HepG2 (cell line): ENCODE data around the gene DDO. TPM values are rescaled to one million over a fixed set of nuclear protein-coding genes. Genes with fewer than 3 reads are reported as not detected.

Experiments
- GATAD2A ChIP-seq: IDR thresholded peaks from 2 replicates; pipeline ENCODE4 v1.6.1; 2016
- HDAC1 ChIP-seq: sonication (generic); formaldehyde crosslinking; IDR thresholded peaks from 2 replicates; pipeline ENCODE4 v1.5.1; 2020; ENCODE audit warnings: mild to moderate bottlenecking, missing genetic modification reagents
- HNRNPL ChIP-seq: fragments of 200-400 bp; formaldehyde crosslinking; IDR thresholded peaks from 2 replicates; pipeline ENCODE4 v1.6.1; 2017; ENCODE audit warnings: mild to moderate bottlenecking, low read depth, low read length
- JARID2 ChIP-seq: sonication (generic); formaldehyde crosslinking; IDR thresholded peaks from 2 replicates; pipeline ENCODE4 v1.8.1; 2023; ENCODE audit warnings: missing genetic modification reagents, inconsistent platforms; ENCODE audit not compliant: insufficient replicate concordance
- KDM4B ChIP-seq: sonication (generic); formaldehyde crosslinking; IDR thresholded peaks from 2 replicates; pipeline ENCODE4 v1.4.0; 2020; ENCODE audit warnings: missing genetic modification reagents
- NPAS2 ChIP-seq: sonication (generic); formaldehyde crosslinking; IDR thresholded peaks from 2 replicates; pipeline ENCODE4 v1.8.0; 2022; ENCODE audit warnings: mild to moderate bottlenecking, missing genetic modification reagents, borderline replicate concordance
- NR2F1 ChIP-seq, 2 experiments: fragments of 450-650 bp in 1 of 2; formaldehyde crosslinking in 1 of 2; IDR thresholded peaks; 2 replicates each; pipeline versions ENCODE4 v1.5.0 to v1.6.1; 2016 to 2020; ENCODE audit warnings: mild to moderate bottlenecking in 1 of 2, missing compliant biosample characterization in 1 of 2, missing genetic modification reagents in 1 of 2, moderate library complexity in 1 of 2
- PLSCR1 ChIP-seq: sonication (generic); formaldehyde crosslinking; IDR thresholded peaks from 2 replicates; pipeline ENCODE4 v1.5.0; 2020; ENCODE audit warnings: missing genetic modification reagents, mild to moderate bottlenecking, borderline replicate concordance
- SALL2 ChIP-seq: sonication (generic); formaldehyde crosslinking; IDR thresholded peaks from 2 replicates; pipeline ENCODE4 v1.8.1; 2023; ENCODE audit warnings: mild to moderate bottlenecking, missing genetic modification reagents, inconsistent platforms
- SOX6 ChIP-seq, 2 experiments: fragments of 450-650 bp in 1 of 2; sonication (generic) in 1 of 2; formaldehyde crosslinking in 1 of 2; IDR thresholded peaks; 2 replicates each; pipeline versions ENCODE4 v1.4.0 to v1.6.1; 2017 to 2020; ENCODE audit warnings: antibody characterized with exemption in 1 of 2, mild to moderate bottlenecking in 1 of 2, missing genetic modification reagents in 1 of 2
- TAF15 ChIP-seq: fragments of 200-400 bp; formaldehyde crosslinking; IDR thresholded peaks from one replicate; pipeline ENCODE4 v1.6.1; 2018; ENCODE audit warnings: mild to moderate bottlenecking, low read depth, low read length; ENCODE audit not compliant: poor library complexity, severe bottlenecking
- TCF7 ChIP-seq: sonication (generic); IDR thresholded peaks from 2 replicates; pipeline ENCODE4 v1.6.1; 2016; ENCODE audit warnings: antibody characterized with exemption, low read depth
- ZNF180 ChIP-seq: sonication (generic); formaldehyde crosslinking; IDR thresholded peaks from 2 replicates; pipeline ENCODE4 v1.4.0; 2020; ENCODE audit warnings: low read depth, missing genetic modification reagents, borderline replicate concordance
- ZNF264 ChIP-seq: sonication (generic); formaldehyde crosslinking; IDR thresholded peaks from 2 replicates; pipeline ENCODE4 v1.4.0; 2020; ENCODE audit warnings: missing genetic modification reagents
- ZNF576 ChIP-seq: sonication (generic); formaldehyde crosslinking; IDR thresholded peaks from 2 replicates; pipeline ENCODE4 v1.4.0; 2020; ENCODE audit warnings: mild to moderate bottlenecking, missing genetic modification reagents
- ZNF770 ChIP-seq: sonication (generic); formaldehyde crosslinking; IDR thresholded peaks from 2 replicates; pipeline ENCODE4 v1.5.0; 2020; ENCODE audit warnings: mild to moderate bottlenecking, missing genetic modification reagents
- ZNF839 ChIP-seq: sonication (generic); formaldehyde crosslinking; IDR thresholded peaks from 2 replicates; pipeline ENCODE4 v1.4.0; 2020; ENCODE audit warnings: missing genetic modification reagents, mild to moderate bottlenecking, borderline replicate concordance
- polyA plus RNA-seq, 8 experiments: library from polyadenylated mRNA; depleted of rRNA in 3 of 8; stranded (reverse) in 7 of 8; unstranded in 1 of 8; fragments of >200 nt; fragmentation: Illumina TruSeq in 4 of 8; extraction: Trizol in 4 of 8; gene quantifications; 2 replicates each; pipeline versions ENCODE4 v1.2.1 to v1.2.3, GENCODE V29; 2011 to 2016; ENCODE audit warnings: low read depth in 4 of 8, missing spikeins in 1 of 8, mixed read lengths in 1 of 8; ENCODE audit not compliant: insufficient read depth in 1 of 8
- total RNA-seq, 5 experiments: library from RNA; depleted of rRNA; stranded (reverse); fragments of >200 nt; fragmentation: Illumina TruSeq; extraction: Trizol; gene quantifications; 2 replicates each; pipeline ENCODE4 v1.2.3, GENCODE V29; 2016; ENCODE audit warnings: low read depth in 1 of 5
- TF ChIP-seq, protein P1 (sequence below): sonication (generic); formaldehyde crosslinking; IDR thresholded peaks from 2 replicates; pipeline ENCODE4 v1.8.0; 2022; ENCODE audit warnings: mild to moderate bottlenecking, missing genetic modification reagents
- TF ChIP-seq, protein P2 (sequence below): sonication (generic); formaldehyde crosslinking; IDR thresholded peaks from 2 replicates; pipeline ENCODE4 v1.8.0; 2022; ENCODE audit warnings: mild to moderate bottlenecking, missing genetic modification reagents, moderate library complexity
- TF ChIP-seq, protein P3 (sequence below): sonication (generic); formaldehyde crosslinking; IDR thresholded peaks from 2 replicates; pipeline ENCODE4 v1.4.0; 2020; ENCODE audit warnings: missing genetic modification reagents
- TF ChIP-seq, protein P4 (sequence below): sonication (generic); formaldehyde crosslinking; IDR thresholded peaks from 2 replicates; pipeline ENCODE4 v1.5.0; 2020; ENCODE audit warnings: missing genetic modification reagents, mild to moderate bottlenecking, borderline replicate concordance

Gene DDO
- total and polyA plus RNA-seq, 2 of the 13 experiments (the other 11 are each of a cell fraction or from before 2014, with no cell fraction given), result 6.1 to 10.3 TPM

- TF ChIP-seq, protein P1, sequence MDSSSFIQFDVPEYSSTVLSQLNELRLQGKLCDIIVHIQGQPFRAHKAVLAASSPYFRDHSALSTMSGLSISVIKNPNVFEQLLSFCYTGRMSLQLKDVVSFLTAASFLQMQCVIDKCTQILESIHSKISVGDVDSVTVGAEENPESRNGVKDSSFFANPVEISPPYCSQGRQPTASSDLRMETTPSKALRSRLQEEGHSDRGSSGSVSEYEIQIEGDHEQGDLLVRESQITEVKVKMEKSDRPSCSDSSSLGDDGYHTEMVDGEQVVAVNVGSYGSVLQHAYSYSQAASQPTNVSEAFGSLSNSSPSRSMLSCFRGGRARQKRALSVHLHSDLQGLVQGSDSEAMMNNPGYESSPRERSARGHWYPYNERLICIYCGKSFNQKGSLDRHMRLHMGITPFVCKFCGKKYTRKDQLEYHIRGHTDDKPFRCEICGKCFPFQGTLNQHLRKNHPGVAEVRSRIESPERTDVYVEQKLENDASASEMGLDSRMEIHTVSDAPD (CRISPR knock-in tag), result no peak
- no peak for TF ChIP-seq NPAS2 (CRISPR knock-in tag)
- no peak for TF ChIP-seq ZNF576 (CRISPR knock-in tag)
- TF ChIP-seq GATAD2A, result peak; percentile 65
- no peak for TF ChIP-seq SOX6 (IDR thresholded peaks at IDR 0.05)
- peak; percentile 88 for TF ChIP-seq SOX6 (CRISPR knock-in tag; IDR thresholded peaks at IDR 0.05)
- TF ChIP-seq JARID2 (CRISPR knock-in tag), result no peak
- 0 out of 2 replicates have a peak, but pooled peaks have one; percentile 21 for TF ChIP-seq ZNF264 (CRISPR knock-in tag)
- no peak for TF ChIP-seq ZNF770
- TF ChIP-seq, protein P2, sequence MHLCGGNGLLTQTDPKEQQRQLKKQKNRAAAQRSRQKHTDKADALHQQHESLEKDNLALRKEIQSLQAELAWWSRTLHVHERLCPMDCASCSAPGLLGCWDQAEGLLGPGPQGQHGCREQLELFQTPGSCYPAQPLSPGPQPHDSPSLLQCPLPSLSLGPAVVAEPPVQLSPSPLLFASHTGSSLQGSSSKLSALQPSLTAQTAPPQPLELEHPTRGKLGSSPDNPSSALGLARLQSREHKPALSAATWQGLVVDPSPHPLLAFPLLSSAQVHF, result no peak
- no peak for TF ChIP-seq HNRNPL
- no peak for TF ChIP-seq PLSCR1 (CRISPR knock-in tag)
- no peak for TF ChIP-seq ZNF180
- TF ChIP-seq TCF7, result peak; percentile 25; the same call in 1 of the 2 replicates
- TF ChIP-seq HDAC1, result no peak
- TF ChIP-seq NR2F1 (CRISPR knock-in tag; IDR thresholded peaks at IDR 0.05), result no peak
- TF ChIP-seq SALL2 (CRISPR knock-in tag), result no peak
- TF ChIP-seq, protein P3, sequence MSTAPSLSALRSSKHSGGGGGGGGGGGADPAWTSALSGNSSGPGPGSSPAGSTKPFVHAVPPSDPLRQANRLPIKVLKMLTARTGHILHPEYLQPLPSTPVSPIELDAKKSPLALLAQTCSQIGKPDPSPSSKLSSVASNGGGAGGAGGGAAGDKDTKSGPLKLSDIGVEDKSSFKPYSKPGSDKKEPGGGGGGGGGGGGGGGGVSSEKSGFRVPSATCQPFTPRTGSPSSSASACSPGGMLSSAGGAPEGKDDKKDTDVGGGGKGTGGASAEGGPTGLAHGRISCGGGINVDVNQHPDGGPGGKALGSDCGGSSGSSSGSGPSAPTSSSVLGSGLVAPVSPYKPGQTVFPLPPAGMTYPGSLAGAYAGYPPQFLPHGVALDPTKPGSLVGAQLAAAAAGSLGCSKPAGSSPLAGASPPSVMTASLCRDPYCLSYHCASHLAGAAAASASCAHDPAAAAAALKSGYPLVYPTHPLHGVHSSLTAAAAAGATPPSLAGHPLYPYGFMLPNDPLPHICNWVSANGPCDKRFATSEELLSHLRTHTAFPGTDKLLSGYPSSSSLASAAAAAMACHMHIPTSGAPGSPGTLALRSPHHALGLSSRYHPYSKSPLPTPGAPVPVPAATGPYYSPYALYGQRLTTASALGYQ (CRISPR knock-in tag), result no peak
- TF ChIP-seq KDM4B, result no peak
- TF ChIP-seq TAF15, result no peak
- TF ChIP-seq, protein P4, sequence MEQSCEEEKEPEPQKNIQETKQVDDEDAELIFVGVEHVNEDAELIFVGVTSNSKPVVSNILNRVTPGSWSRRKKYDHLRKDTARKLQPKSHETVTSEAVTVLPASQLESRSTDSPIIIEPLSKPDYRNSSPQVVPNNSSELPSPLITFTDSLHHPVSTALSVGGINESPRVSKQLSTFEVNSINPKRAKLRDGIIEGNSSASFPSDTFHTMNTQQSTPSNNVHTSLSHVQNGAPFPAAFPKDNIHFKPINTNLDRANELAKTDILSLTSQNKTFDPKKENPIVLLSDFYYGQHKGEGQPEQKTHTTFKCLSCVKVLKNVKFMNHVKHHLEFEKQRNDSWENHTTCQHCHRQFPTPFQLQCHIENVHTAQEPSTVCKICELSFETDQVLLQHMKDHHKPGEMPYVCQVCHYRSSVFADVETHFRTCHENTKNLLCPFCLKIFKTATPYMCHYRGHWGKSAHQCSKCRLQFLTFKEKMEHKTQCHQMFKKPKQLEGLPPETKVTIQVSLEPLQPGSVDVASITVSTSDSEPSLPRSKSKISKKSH (CRISPR knock-in tag), result no peak
- no peak for TF ChIP-seq ZNF839 (CRISPR knock-in tag)
These were observed 29.9 kb downstream of the DDO start (continued) for GRCh38 chr6:110385458-110385863.
